ENCODE data around the gene OR2J2. TPM values are rescaled to one million over a fixed set of nuclear protein-coding genes. Genes with fewer than 3 reads are reported as not detected.

OR2J2 gene
- total and polyA plus RNA-seq, 8 donors = not detected

Other genes starting within 250 kb of the OR2J2 start
- 100 to 1,000 TPM in 1 of 5 donors, 10 to 100 TPM in 4; 59.1 to 102 (median 77.7) TPM for gene TRIM27, start 246.9 kb upstream of the OR2J2 start, total RNA-seq
- 10 to 100 TPM; 24.2 to 33.5 (median 31.6) TPM for gene TRIM27, start 246.9 kb upstream of the OR2J2 start, polyA plus RNA-seq
- 1 to 10 TPM in 2 of 5 donors, under 1 TPM in 2, not detected in 1; 0.72 to 6.7 (median 1.5) TPM for gene ZNF311, start 165.6 kb upstream of the OR2J2 start, total RNA-seq
- gene ZNF311, start 165.6 kb upstream of the OR2J2 start, polyA plus RNA-seq = 1 to 10 TPM in 1 of 3 donors, under 1 TPM in 2; 0.50 to 1.2 (median 0.61) TPM
- not detected for gene OR2W1, start 125.7 kb upstream of the OR2J2 start, total RNA-seq
- gene OR2W1, start 125.7 kb upstream of the OR2J2 start, polyA plus RNA-seq = not detected
- gene OR2B3, start 83.6 kb upstream of the OR2J2 start, total RNA-seq = not detected
- gene OR2B3, start 83.6 kb upstream of the OR2J2 start, polyA plus RNA-seq = not detected
- gene OR2J1, start 71.4 kb upstream of the OR2J2 start, total RNA-seq = not detected
- not detected for gene OR2J1, start 71.4 kb upstream of the OR2J2 start, polyA plus RNA-seq
- gene OR2J3, start 62.8 kb upstream of the OR2J2 start, total RNA-seq = not detected
- gene OR2J3, start 62.8 kb upstream of the OR2J2 start, polyA plus RNA-seq = not detected
- under 1 TPM in 1 of 5 donors, not detected in 4; 0.18 TPM for gene OR14J1, start 130.8 kb downstream of the OR2J2 start, total RNA-seq
- not detected for gene OR14J1, start 130.8 kb downstream of the OR2J2 start, polyA plus RNA-seq
- gene OR5V1, start 198.0 kb downstream of the OR2J2 start, total RNA-seq = not detected
- not detected for gene OR5V1, start 198.0 kb downstream of the OR2J2 start, polyA plus RNA-seq
- not detected for gene OR12D3, start 204.4 kb downstream of the OR2J2 start, total RNA-seq
- gene OR12D3, start 204.4 kb downstream of the OR2J2 start, polyA plus RNA-seq = not detected
- gene OR12D2, start 224.7 kb downstream of the OR2J2 start, total RNA-seq = not detected
- not detected for gene OR12D2, start 224.7 kb downstream of the OR2J2 start, polyA plus RNA-seq
- gene OR12D1, start 244.0 kb downstream of the OR2J2 start, total RNA-seq = not detected
- not detected for gene OR12D1, start 244.0 kb downstream of the OR2J2 start, polyA plus RNA-seq